NT2/D1 (cell line): Measurements from ENCODE around the gene GLOD4.

Experiments used
- SUZ12 ChIP-seq: IDR thresholded peaks from 2 replicates; pipeline ENCODE4 v1.6.1; 2011; ENCODE audit not compliant: insufficient read length, insufficient read depth; ENCODE audit errors: extremely low read depth
- YY1 ChIP-seq: IDR thresholded peaks from 2 replicates; pipeline ENCODE4 v1.6.1; 2011; ENCODE audit not compliant: insufficient read length, insufficient read depth
- ZNF274 ChIP-seq: IDR thresholded peaks from 2 replicates; pipeline ENCODE4 v1.6.1; 2011; ENCODE audit warnings: mild to moderate bottlenecking, low read depth, low read length

DNA sequence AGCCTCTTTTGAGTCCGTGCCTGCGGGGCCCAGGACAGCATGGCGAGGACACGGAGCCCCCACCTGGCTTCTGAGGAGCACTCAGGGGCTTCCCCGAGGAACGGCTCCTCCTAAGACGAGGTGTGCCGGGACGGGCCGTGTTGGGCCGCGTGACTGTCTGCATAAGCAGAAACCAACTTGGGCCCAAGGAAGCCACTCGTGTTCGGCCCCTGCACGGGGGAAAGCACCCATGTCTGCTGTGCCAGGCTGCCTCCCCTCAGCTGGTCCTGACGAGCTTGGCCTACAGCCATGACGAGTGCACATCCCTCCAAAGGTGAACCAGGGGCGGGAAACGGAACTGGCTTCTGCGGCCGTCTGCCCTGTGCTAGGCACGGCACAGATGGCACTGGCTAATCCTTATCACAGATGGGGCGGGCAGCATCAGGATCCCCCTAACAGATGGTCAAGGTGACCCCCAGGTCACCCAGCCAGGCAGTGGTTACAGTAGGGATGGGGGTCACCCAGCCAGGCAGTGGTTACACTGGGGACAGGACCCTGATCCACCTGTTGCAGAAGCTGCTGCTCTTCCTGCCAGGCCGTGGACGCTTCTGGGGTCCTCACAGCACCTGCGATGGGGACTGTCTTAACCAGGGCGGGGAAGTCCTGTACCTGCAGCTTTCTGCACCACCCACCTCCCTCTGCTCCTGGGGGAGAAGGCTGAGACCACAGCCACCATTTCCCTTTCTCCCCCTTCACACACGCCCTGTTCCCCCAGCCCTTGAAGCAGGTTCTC, 25.6 kb upstream of the GLOD4 start:
- no peak for TF ChIP-seq YY1
- no peak for TF ChIP-seq ZNF274
- no peak for TF ChIP-seq SUZ12
